ENCODE results near the gene MORC2.

The MORC2 gene

DNA sequence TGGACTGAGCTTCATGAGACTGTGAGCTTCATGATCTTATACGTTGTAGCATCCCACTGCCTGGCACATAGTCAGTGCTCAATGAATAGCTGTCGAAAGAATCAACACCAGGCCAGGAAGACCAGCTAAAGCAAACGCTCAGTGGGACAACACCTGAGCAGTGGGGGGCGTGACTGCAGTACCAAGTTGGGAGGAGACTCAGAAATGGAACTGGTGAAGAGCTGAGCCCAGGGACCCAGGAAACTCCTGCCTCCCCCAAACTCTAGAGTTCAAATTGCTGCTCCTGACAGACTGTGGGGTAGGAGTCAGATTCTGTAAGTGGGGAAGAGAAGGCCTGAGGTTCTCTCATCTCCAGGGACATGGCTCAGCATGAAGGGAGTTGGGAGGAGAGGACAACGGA lies 59.3 kb downstream of the MORC2 start:
- no peaks in the 10 kb centered on the region for H3K9me3 ChIP-seq
- no peaks in the 10 kb centered on the region for H3K4me1 ChIP-seq (ENCODE audit: control insufficient read depth in 1 of 2, insufficient read depth in 1 of 2, low read depth in 1 of 2, low read length in 1 of 2)
- no peak overlapping the region for H3K27ac ChIP-seq
- TF ChIP-seq, protein P1, sequence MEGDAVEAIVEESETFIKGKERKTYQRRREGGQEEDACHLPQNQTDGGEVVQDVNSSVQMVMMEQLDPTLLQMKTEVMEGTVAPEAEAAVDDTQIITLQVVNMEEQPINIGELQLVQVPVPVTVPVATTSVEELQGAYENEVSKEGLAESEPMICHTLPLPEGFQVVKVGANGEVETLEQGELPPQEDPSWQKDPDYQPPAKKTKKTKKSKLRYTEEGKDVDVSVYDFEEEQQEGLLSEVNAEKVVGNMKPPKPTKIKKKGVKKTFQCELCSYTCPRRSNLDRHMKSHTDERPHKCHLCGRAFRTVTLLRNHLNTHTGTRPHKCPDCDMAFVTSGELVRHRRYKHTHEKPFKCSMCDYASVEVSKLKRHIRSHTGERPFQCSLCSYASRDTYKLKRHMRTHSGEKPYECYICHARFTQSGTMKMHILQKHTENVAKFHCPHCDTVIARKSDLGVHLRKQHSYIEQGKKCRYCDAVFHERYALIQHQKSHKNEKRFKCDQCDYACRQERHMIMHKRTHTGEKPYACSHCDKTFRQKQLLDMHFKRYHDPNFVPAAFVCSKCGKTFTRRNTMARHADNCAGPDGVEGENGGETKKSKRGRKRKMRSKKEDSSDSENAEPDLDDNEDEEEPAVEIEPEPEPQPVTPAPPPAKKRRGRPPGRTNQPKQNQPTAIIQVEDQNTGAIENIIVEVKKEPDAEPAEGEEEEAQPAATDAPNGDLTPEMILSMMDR (IDR thresholded peaks at IDR 0.05) = no peak
- no peaks in the 10 kb centered on the region for H3K27me3 ChIP-seq
- no peak overlapping the region for H3K4me3 ChIP-seq (ENCODE audit: low read depth in 1 of 2, low read length in 1 of 2)
- no peaks in the 10 kb centered on the region for H3K36me3 ChIP-seq

DNA sequence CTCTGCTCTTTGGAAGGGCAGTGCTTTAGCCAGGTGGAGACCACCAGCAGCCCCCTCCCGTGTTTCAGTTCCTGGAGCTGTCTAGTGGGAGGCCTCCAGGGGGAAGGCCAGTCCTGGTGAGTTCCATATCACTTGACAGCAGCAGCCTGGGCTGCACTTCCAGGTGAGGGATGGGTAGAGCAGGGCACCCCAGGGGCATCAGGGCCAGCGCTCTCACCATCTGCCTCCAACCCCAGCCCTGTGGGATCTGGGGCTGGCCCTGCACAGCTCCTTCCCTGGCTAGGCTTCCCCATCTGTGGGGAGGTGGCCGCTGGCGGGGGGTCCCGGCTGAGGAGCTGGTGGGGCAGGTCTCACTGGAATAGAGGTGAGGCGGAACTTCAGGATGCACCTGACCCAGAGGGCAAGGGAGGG lies 60.5 kb downstream of the MORC2 start:
- no peak overlapping the region for H3K4me3 ChIP-seq (ENCODE audit: low read depth in 1 of 2, low read length in 1 of 2)
- H3K27ac ChIP-seq = no peak overlapping the region
- no peaks in the 10 kb centered on the region for H3K4me1 ChIP-seq (ENCODE audit: control insufficient read depth in 1 of 2, insufficient read depth in 1 of 2, low read depth in 1 of 2, low read length in 1 of 2)
- H3K36me3 ChIP-seq = no peaks in the 10 kb centered on the region
- no peaks in the 10 kb centered on the region for H3K27me3 ChIP-seq
- H3K9me3 ChIP-seq = no peaks in the 10 kb centered on the region
- TF ChIP-seq, protein P1 (IDR thresholded peaks at IDR 0.05) = no peak

DNA sequence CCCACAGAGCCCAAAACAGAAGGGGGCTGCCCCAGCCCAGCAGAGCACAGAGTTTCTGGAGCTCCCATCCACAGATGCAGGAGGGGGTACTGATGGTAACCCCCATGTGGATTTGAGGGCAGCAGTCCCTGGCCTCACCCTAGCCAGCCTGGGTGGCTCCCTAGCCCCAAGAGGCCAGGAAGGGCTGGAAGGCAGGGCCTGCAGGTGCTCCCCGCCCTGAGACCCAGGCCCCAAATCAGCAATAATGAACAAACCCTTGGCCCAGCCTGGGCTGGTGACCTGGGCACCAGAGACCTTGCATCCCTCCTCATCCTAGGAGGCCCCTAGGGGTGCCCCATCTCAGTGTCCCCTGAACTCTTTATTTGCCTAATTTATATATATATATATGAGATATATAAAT lies 61.6 kb downstream of the MORC2 start:
- H3K27me3 ChIP-seq = no peaks in the 10 kb centered on the region
- H3K4me3 ChIP-seq (ENCODE audit: low read depth in 1 of 2, low read length in 1 of 2) = no peak overlapping the region
- H3K9me3 ChIP-seq = no peaks in the 10 kb centered on the region
- TF ChIP-seq, protein P1 (IDR thresholded peaks at IDR 0.05) = no peak
- H3K36me3 ChIP-seq = no peaks in the 10 kb centered on the region
- no peaks in the 10 kb centered on the region for H3K4me1 ChIP-seq (ENCODE audit: control insufficient read depth in 1 of 2, insufficient read depth in 1 of 2, low read depth in 1 of 2, low read length in 1 of 2)
- H3K27ac ChIP-seq = no peak overlapping the region

DNA sequence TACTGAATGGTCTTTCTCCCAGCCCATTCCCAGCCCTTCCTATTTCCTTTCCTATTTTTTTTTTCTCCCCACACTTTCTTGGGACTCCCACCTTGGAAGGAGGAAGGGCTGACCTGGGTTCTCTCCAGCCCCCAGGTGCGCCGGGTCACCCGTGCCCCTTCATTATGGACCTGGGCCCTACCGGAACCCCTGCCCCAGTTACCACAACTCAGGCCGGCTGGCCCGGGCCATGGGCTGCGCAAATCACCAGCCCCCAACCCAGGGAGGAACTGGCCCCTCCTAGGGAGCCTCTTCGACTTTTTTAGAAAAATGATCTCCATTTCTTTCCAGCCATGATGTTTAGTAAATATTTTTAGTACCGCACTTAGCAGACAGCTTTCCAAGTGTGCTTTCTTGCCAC lies 62.2 kb downstream of the MORC2 start:
- Histone ChIP-seq H3K27ac (no peak overlapping the region), H3K4me3 (ENCODE audit: low read depth in 1 of 2, low read length in 1 of 2) (no peak overlapping the region), H3K4me1 (ENCODE audit: control insufficient read depth in 1 of 2, insufficient read depth in 1 of 2, low read depth in 1 of 2, low read length in 1 of 2) (no peaks in the 10 kb centered on the region), H3K27me3 (no peaks in the 10 kb centered on the region), H3K9me3 (no peaks in the 10 kb centered on the region), H3K36me3 (no peaks in the 10 kb centered on the region)
- TF ChIP-seq, protein P1 (IDR thresholded peaks at IDR 0.05) = no peak

DNA sequence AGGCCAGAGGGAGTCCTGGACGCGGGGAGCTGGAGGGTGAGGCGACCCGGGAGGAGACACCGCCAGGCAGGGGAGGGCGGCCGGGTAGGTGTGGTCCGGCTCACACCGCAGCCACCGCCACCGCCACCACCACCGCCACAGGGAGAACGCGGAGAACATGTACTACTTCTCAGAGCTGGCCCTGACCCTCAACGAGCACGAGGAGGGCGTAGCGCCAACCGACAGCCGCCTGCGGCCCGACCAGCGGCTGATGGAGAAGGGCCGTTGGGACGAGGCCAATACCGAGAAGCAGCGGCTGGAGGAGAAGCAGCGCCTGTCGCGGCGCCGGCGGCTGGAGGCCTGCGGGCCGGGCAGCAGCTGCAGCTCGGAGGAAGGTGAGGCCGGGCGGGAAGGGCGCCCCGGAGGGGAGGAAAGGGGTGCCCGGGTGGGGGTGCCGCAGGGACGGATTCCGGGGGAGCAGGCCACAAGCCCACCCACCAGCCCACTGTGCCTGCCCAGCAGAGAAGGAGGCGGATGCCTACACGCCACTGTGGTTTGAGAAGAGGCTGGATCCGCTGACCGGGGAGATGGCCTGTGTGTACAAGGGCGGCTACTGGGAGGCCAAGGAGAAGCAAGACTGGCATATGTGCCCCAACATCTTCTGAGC lies 62.8 kb downstream of the MORC2 start:
- no peaks in the 10 kb centered on the region for H3K4me1 ChIP-seq (ENCODE audit: control insufficient read depth in 1 of 2, insufficient read depth in 1 of 2, low read depth in 1 of 2, low read length in 1 of 2)
- H3K36me3 ChIP-seq = no peaks in the 10 kb centered on the region
- H3K27ac ChIP-seq = no peak overlapping the region
- TF ChIP-seq, protein P1 (IDR thresholded peaks at IDR 0.05) = no peak
- no peak overlapping the region for H3K4me3 ChIP-seq (ENCODE audit: low read depth in 1 of 2, low read length in 1 of 2)
- no peaks in the 10 kb centered on the region for H3K27me3 ChIP-seq
- H3K9me3 ChIP-seq = no peaks in the 10 kb centered on the region

Data from neutrophil (primary cell).